ENCODE data around the gene ASPRV1.

Gene ASPRV1

DNA sequence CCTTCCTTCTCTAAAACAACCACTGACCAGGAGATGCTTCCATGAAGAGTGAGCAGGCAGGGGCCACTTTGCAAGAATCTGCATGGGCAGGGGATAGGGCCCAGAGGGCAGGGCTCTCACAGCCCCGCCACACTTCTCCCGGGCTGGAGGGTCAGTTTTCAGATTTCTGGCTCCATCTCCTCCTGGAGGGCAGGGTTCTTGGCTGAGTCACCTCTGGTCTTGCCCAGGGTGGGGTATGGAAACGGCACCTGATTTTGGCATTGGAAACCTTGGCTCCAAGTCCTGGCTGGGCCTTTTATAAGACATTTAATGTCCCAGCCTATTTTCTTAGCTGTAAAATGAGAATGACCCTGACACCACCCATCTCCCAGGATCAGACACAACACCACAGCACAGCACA, 27.6 kb upstream of the ASPRV1 start:
- DNase-seq (ENCODE audit: low spot score) (no peak), FAIRE-seq (no peak)

DNA sequence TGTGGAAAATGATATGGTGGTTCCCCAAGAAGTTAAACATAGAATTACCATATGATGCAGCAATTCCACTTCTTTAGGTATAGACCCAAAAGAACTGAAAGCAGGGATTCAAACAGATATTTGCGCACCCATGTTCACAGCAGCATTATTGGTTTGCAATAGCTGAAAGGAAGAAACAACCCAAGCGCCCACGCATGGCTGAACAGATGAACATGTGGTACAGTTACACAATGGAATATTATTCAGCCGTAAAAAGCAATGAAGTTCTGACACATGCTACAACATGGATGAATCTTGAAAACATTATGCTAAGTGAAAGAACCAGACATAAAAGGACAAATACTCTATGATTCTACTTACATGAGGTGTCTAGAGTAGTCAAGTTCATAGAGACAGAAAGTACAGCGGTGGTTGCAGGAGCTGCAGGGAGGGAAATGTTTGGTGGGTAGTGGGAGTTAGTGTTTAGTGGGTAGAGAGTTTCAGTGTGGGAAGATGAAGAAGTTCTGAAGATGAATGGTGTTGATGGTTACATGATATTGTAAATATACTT, 26.7 kb upstream of the ASPRV1 start:
- no peak for FAIRE-seq

DNA sequence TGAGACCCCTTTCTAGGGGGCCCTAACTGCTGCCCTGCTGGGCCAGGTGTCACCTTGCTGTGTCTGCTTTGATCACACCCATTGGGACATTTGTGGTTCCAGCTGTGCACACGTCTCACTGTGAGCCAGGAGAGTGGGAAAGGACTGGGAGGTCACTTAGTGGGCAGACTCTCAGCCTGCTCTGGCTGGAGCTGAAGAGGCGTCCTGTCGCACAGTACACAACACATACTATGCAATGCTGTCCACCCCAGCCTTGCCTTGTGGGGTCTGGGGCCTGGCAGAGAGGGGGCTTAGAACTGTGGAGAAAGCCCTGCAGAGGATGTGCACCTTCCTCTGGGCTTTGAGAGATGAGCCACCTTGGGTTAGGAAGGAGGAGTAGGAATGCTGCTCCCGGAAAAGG, 25.3 kb upstream of the ASPRV1 start:
- DNase-seq (ENCODE audit: low spot score) (no peak), FAIRE-seq (no peak)

More for the DNA sequence above, 26.7 kb upstream of the ASPRV1 start:
- no peak for DNase-seq (ENCODE audit: low spot score)

DNA sequence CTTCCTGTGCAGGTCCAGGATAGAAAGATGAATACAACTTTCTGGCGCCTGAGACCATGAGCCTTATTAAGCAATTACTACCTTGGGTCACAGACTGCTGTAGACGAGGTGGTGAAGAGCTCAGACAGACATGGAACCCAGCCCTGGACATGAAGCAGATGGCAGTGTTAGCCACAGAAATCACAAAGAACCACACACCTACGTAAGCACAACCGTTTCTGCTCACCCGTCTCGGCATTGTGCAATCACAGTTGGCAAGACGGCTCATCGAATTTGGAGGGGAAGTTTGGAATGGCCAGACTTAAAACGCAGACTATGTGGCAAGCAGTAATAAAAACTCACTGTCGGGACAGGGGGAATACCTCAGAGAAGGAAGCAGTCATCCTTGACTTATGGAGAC, 24.3 kb upstream of the ASPRV1 start:
- DNase-seq (ENCODE audit: low spot score) (no peak), FAIRE-seq (no peak)

DNA sequence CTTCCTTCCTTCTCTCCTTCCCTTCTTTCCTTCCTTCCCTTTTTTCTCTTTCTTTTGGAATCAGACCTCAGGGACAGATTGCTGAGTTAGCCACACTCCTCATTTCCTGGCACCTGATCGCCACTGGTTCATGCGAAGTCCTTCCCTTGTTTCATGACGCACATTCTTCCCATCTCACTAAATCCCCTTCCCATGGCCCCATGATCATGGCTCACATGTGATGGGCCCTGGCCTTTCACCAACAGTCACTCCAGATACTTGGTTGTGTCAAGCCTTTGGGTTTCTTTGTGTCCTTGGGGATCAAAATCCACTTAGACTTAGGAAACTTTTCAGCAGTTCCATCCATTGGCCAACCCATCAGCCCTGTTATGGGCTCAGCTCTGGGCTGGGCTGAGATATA, 23.8 kb upstream of the ASPRV1 start:
- FAIRE-seq: no peak
- DNase-seq (ENCODE audit: low spot score): no peak

DNA sequence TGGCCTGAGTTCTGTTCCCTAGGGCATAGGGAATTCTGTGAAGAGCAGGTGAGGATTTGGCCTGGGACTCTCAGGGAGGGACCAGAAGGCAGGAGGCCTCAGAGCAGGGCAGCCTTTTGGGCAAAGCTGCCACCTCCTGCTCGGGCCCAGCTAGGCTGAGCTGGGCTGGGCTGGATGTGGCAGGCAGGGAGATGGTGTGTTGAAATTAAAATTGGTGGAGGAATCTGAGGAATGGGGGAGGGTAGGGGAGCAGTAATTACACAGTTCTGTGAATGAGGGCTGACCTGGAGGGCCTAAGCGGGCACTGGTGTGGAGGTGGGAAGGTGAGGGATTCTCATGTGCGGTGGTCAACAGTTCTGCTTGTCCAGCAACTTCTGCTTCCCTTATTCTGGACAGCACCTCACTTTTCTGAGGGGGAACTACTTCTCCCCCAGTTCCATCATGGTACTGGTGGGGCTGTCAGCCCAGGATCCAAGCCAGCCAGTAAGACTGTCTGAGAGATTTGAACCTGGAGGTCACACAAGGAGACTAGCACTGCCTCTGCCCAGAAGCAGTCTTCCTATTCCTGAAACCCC, 22.0 kb upstream of the ASPRV1 start:
- no peak for FAIRE-seq
- no peak for DNase-seq (ENCODE audit: low spot score)

DNA sequence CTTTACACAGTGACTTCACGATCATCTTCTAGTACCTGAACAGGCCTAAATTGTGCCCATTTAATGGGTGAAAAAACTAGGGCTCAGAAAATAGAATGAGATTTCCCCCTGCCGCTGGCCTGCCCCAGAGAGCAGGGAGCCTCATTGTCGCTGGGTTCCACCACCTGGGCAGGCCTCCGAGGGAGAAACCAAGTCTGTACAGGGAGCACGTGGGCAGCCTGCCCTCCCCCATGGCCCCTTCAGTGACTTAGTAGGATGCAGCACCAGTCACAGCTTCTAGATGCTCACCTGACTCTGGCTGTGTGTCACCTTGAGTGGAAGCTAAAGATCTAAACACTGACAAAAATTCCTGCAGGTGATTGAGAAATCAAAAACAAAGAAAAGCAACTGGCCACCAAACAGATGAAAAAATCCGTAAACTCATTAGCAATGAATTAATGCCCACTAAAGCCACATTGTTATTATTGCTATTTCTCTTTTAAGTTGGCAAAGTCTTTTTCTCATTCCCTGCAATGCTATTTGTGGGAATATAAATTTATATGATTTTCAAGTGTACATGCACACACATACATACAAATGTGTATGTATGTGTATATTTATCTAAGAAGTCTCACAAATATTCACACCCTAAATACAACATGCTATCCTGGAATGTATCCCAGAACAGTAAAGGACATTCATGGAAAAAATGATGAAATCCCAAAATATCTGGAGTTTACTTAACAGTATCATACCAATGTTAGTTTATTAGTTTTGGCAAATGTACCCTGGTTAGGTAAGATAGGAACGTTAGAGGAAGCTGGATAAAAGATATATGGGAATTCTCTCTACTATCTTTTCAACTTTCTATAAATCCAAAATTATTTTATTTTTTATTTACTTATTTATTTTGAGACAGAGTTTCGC, 18.7 kb upstream of the ASPRV1 start:
- DNase-seq (ENCODE audit: low spot score): no peak
- no peak for FAIRE-seq

DNA sequence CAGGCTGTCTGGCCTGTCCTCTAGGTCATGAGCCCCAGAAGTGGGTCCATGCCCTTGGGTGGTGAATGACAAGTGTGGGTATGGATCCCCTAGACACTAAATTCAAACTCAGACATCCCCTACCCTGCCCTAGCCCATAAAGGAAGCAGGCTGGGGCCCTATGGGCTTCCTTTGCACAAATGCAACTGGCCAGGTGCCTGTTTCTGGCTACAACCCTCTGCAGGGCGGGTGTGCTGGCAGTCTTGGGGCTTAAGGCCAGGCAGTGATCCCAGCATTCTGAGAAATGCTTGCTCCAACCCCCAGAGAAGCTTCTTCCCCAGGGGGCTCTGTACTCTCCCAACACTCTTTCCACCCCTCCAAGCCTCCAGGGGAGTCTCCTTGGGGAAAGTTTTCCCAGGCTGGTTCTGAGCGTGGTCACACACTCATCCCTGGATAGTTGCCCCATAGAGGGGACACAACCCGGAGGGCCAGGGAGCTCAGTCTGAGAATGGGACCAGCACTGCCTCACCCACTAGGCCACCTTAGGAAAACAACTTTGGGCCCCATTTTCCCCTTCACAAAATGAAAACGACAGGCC, 16.6 kb upstream of the ASPRV1 start:
- DNase-seq (ENCODE audit: low spot score) (no peak), FAIRE-seq (no peak)

DNA sequence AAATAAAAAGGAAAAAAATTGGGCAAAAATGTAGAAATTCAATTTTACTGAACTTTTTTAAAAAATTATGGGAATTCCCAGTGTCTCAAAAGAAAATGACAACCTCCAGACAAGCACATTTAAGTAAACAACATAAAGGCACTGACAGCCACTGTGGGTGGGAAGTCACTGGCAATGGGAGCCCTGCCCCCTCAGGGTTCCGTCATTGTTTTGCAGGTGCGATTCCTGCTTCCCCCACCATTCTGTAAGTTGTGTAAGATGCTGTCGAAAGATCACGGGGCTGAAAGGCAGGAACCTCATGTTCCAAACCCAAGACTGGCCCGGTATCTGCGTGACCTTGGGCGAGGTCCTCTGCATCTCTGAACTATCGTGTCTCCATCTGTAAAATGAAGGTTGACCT, 15.8 kb upstream of the ASPRV1 start:
- DNase-seq (ENCODE audit: low spot score) (no peak), FAIRE-seq (no peak)

DNA sequence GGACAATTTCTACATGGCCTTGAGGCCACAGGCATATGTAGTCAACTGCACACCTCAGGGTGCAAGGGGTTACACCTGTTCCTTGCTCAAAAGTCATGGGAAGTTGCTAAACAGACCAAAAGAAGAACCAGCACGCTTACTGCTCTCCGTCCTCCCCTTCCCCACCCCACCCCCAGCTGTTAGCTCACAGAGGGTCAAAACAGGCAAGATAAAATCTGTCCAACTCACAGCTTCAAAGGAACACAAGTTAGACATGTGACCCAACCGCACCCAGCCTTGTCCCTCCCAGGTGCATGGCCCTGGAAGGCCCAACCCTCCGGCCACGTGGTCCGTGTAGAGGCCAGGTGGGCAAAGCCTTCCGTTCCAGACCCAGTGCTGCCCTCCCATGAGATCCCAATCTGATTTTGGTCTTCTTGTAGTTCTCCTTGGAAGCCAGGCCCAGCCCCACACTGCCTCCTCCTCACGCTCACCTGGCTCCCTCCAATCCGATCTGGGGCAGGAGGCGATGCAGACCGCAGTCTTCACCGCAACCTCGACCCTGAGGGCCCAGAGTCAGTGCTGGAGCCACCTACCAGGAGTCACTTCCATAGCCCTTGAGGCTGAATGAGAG, 14.5 kb upstream of the ASPRV1 start:
- DNase-seq (ENCODE audit: low spot score) (no peak), FAIRE-seq (no peak)

DNA sequence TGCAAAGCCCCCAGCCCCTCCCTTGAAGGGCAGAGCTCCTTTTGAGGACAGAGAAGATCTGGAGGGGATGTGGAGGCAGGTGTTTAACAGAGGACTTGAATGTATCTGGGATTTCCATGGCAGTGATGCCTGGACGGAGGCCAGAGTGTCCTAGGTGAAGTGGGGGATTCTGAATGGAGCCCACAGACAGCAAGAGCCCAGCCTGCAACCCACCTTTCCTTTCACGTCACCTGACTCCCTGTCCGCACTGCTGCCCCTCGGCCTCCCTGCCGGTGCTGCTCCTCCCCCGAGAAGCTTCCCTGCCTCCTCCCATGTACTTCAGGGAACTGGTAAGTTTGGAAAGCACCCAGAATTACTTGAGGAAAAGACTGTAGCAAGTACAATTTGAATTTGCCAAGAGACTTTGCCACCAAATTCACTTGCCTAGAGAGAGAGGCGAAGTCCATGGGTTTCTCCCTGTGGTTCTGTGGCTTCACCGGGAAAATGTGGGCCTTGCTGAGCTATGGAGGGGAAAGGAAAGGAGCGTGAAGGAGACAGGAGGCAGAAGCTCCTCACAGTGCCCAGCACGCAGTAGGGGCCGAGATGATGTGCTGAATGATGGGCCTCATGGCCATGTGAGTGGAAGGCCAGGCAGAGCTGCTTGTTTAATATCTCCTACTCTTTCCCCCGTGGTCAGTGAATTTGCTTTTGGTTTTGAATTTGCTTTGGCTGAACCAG, 13.9 kb upstream of the ASPRV1 start:
- no peak for DNase-seq (ENCODE audit: low spot score)
- no peak for FAIRE-seq

DNA sequence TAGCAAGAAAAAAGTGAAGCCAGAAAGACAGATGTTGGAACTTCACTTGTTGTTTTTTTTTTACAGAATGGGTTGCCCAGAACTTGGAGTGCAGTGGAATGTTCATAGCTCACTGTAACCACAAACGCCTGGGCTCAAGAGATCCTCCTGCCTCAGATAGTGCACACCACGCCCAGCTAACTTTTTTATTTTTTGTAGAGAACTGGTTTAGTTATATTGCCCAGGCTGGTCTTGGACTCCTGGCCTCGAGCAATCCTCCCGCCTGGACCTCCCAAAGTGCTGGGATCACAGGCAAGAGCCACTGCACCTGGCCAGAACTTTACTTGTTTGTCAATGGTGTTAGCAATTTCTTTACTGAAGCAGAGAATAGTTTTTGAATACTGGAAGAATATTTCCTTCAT, 11.9 kb upstream of the ASPRV1 start:
- DNase-seq (ENCODE audit: low spot score): no peak
- FAIRE-seq: no peak

DNA sequence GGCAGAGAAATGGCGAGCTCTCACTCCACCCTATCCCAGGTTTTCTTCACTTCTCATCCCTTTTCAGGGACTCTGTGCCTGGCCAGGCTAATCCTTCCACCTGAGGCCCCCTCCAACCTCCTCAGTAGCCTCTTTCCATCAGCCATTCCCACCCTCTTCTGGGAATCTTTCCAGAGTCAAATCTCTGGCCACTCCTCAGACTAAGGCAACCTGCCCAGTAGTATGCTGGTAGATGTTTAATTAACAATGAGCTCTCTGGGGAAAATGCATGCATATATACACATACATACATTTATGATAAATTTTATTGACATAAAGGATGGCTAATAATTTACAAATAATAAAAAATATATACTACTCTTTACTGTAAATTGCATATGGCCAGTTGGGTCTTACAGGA, 11.4 kb upstream of the ASPRV1 start:
- no peak for DNase-seq (ENCODE audit: low spot score)
- FAIRE-seq: no peak

DNA sequence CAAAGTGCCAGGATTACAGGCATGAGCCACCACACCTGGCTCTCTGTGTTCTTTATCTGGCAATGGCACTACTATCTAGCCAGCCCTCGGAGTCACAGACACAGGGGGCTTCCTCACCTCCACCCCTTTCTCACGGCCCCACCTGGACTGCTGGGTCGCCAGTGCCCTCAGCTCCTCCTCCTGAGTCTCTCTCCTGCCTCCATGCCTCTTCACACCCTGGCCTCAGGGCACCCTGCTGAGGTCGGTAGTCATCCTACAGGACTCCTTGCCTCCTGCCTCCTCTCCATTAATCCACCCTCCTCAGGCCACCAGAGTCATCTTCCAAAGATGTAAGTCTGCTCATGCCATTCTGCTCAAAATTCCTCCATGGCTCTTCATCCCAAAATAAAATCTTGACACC, 8.6 kb upstream of the ASPRV1 start:
- no peak for FAIRE-seq
- no peak for DNase-seq (ENCODE audit: low spot score)

DNA sequence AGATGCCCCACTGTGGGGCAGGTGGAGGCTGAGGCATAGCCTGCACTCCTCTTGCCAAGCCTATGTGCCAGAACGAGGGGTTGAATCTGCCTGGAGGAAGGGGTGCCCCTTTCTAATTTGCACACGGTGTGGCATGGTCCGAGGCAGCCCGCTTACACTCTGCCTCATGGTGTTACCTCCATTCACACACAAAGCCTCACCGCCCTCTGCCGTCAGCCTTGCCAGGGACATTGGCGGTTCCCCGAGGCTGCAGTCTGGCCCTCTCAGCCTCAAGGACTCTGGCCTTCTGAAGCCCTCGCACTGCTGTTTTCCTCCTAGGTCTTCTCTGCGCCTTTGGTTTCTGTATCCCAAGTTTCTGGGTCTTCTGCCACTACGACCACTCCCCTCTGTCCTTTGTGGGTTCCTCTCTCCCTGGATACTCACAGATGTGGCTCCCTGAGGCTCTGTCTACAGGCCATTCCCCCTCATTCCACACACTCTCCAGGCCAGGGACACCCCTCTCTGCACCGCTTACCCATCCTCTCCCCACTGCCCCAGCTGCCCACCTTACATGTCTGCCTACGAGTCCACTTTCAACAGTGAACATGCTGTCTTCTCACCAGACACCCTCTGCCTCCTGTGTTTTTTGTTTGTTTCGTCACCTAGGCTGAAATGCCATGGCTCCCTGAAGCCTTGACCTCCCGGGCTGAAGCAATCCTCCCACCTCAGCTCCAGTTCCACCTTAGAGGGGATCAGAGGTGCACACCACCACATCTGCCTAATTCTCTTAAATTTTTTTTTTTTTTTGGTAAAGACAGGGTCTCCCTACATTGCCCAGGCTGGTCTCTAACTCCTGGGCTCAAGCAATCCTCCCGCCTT, 7.9 kb upstream of the ASPRV1 start:
- DNase-seq (ENCODE audit: low spot score) (no peak), FAIRE-seq (no peak)

DNA sequence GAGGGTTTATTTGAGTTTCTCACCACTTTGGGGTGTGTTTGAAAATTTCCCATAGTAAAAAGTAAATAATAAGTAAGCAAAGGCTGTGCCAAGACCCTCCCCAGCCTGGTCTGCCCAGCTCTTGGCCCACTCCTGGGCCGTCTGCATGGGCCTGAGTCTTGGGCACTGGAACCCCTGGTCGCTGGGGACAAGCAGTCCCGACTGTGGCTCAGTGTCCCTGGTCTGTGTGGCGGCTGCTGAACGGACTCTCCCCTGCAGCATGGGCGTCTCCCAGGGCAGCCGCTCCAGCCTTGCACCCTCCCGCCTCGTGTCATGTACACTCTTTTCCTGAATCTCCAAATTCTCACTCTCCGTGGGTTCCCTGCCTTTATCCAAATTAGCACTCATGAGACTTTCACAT, 7.2 kb upstream of the ASPRV1 start:
- FAIRE-seq (no peak), DNase-seq (ENCODE audit: low spot score) (no peak)

DNA sequence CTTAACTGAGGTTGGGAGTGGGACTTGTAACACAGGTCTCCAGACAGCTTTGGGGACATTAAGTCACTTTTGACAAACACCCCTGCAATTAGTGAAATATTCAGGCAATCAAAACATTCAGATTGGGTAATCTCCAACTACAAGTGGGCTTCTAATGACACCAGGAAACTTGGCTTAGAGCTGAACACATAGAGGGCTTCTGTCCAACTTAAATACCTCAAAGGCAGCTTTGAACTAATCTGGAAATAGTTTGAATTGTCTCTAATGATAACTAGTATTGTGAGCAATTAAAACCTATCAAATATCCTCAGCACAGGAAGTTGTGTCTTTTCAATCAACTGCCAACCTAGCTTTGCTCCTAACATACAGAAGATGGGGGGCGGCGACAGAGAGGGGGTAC, 5.1 kb upstream of the ASPRV1 start:
- DNase-seq (ENCODE audit: low spot score): no peak
- FAIRE-seq: no peak

DNA sequence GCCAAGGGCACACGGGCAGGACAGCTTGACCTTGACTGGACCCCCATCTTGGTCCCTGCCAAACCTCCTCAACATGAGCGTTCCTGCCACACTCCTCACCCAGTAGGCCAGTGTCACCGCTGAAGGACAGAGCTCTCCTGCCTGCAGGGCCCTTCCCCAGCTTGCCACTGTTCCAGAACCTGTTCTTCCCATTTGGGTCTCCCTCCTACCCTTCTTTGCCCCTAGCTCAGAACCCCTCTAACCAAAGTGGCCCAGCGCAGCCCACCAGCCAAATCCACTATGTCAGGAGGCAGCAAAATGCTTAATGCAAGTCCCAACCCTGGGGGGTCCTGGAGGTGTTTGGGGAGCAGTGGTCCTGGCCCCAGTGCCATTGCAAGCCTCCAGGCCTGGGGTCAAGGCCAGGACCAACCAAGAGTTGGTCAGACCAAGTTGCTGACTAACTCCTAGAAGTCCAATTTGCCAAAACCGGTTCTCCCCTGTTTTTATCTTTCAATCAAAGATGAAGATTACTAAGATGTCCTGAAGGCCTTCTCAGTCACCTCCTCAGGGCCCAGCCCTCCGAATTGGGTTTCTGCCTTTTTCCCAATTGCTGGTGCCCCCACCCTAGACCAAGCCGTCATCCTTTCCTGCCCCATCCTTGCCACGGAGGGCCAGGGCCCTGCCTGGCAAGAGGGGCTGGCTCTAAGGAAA, 4.5 kb upstream of the ASPRV1 start:
- FAIRE-seq (no peak), DNase-seq (ENCODE audit: low spot score) (no peak)

DNA sequence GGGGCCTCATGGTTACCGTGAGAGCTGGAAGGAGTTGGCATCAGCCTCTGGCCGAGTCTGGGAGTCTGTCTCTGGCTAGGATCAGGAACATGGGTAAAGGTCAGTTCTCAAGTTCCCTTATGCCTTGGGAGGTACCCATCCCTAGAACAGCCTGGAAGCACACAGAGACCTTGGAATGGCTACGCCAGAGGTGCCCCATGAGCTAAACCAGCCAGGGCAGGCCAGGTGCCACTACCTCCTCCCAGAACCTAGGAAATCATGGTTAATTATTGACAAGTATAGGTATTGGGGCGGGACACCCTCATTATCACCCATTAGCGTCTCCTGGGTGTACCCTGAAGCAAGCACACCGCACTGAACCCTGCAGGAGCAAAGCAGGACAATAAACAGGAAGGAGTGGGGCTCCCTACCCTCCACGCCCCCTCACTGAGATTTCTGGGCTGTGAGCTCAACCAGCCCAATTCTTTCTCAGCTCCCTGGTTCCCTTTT, 3.0 kb upstream of the ASPRV1 start:
- FAIRE-seq: no peak

More for the DNA sequence above, 3.0 kb upstream of the ASPRV1 start:
- DNase-seq (ENCODE audit: low spot score): no peak

Data from RCC 7860 (cell line).